DND-41 (cell line): ENCODE measurements around the gene RBM19.

Source experiments
- ATAC-seq: fragments of 200-7000 bp; cut with Tn5 transposase; 3 replicates; pipeline ENCODE4 v1.9.1; 2021; ENCODE audit warnings: low read depth; ENCODE audit not compliant: insufficient read depth
- DNase-seq: peaks from one replicate; pipeline ENCODE4 v3.0.0-alpha.2; 2020
- H2AFZ ChIP-seq: 2 replicates; pipeline ENCODE4 v1.6.0; 2012; ENCODE audit warnings: low read depth, low read length
- H3K27ac ChIP-seq: 2 replicates; pipeline ENCODE4 v1.5.1; 2012; ENCODE audit warnings: low read length, inconsistent platforms
- H3K27me3 ChIP-seq: fragments of 200-600 bp; sonication (generic); 2 replicates; pipeline ENCODE4 v1.6.0; 2012; ENCODE audit warnings: low read length, mild to moderate bottlenecking, inconsistent platforms; ENCODE audit not compliant: insufficient read depth, poor library complexity
- H3K36me3 ChIP-seq: 2 replicates; pipeline ENCODE4 v1.5.1; 2012; ENCODE audit warnings: low read length, inconsistent platforms; ENCODE audit not compliant: insufficient read depth
- H3K4me1 ChIP-seq: 2 replicates; pipeline ENCODE4 v1.5.1; 2012; ENCODE audit warnings: mild to moderate bottlenecking, low read length; ENCODE audit not compliant: insufficient read depth
- H3K4me2 ChIP-seq: 2 replicates; pipeline ENCODE4 v1.6.0; 2012; ENCODE audit warnings: mild to moderate bottlenecking, moderate library complexity, low read length, inconsistent platforms; ENCODE audit not compliant: insufficient read depth
- H3K4me3 ChIP-seq, 2 experiments: fragments of 200-600 bp in 1 of 2; shearing (Covaris generic) in 1 of 2; 2 replicates each; pipeline ENCODE4 v1.5.1; 2012 to 2016; ENCODE audit warnings: inconsistent platforms in 2 of 2, low read length in 2 of 2, mild to moderate bottlenecking in 2 of 2, low read depth in 1 of 2, moderate library complexity in 1 of 2
- H3K79me2 ChIP-seq: 2 replicates; pipeline ENCODE4 v1.6.0; 2012; ENCODE audit warnings: low read length, inconsistent platforms; ENCODE audit not compliant: insufficient read depth
- H3K9ac ChIP-seq: 2 replicates; pipeline ENCODE4 v1.6.0; 2012; ENCODE audit warnings: low read depth, mild to moderate bottlenecking, inconsistent platforms, low read length, moderate library complexity
- H3K9me3 ChIP-seq: 2 replicates; pipeline ENCODE4 v1.5.1; 2012; ENCODE audit warnings: low read length, moderate library complexity, mild to moderate bottlenecking, inconsistent platforms; ENCODE audit not compliant: insufficient read depth, severe bottlenecking
- H4K20me1 ChIP-seq: 2 replicates; pipeline ENCODE4 v1.6.0; 2012; ENCODE audit warnings: low read length; ENCODE audit not compliant: insufficient read depth
- CTCF ChIP-seq: IDR thresholded peaks from 2 replicates; pipeline ENCODE4 v1.5.1; 2012; ENCODE audit warnings: borderline replicate concordance, low read length, moderate library complexity, mild to moderate bottlenecking; ENCODE audit not compliant: poor library complexity, severe bottlenecking; ENCODE audit errors: extremely low read depth
- EZH2 ChIP-seq: IDR thresholded peaks from 3 replicates; pipeline ENCODE4 v1.6.1; 2012; ENCODE audit warnings: borderline replicate concordance, low read depth, mild to moderate bottlenecking, moderate library complexity, low read length, inconsistent platforms; ENCODE audit not compliant: severe bottlenecking

The RBM19 gene

DNA sequence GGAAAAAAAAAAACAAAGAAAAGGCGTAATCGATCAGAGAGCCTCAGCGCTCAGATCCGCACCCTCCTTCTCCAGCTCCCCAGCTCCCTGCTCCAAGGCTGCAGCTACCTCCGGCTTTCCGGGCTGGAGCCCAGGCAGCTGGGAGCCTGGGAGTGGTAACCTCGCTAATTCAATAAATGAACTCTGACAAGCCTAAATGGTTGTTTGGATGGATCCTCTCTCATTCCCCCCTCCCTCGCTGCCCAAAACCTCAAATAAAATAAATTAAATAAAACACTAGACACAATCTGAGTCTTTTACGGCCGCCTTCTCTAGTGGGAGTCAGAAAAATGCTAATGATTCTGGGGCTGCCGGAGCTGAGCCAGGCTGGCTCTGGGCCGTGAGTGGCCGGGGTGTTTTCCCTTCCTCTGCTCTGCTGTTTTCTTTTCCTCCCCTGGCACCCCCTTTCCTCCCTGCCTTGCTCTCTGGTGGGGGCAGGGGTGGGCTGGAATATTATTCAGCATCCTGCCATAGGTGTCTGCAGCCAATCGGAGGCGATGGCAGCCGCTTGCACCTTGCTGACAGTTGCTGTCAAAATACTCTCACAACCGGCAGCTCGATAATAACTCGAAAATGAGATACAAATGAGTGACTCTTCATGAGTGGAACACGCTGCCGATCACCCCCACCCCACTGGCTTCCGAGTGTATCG, 76.1 kb downstream of the RBM19 start:
- no peaks in the 10 kb centered on the region for H3K79me2 ChIP-seq
- DNase-seq, result no peak
- H3K4me2 ChIP-seq, result no peak overlapping the region
- no peak overlapping the region for H3K4me3 ChIP-seq
- no peak for TF ChIP-seq CTCF
- TF ChIP-seq EZH2, result no peak
- no peaks in the 10 kb centered on the region for H3K27me3 ChIP-seq
- no peak overlapping the region for H2AFZ ChIP-seq
- no peak overlapping the region for H3K27ac ChIP-seq
- no peak overlapping the region for H3K9ac ChIP-seq
- no peaks in the 10 kb centered on the region for H4K20me1 ChIP-seq
- no peaks in the 10 kb centered on the region for H3K4me1 ChIP-seq
- H3K9me3 ChIP-seq, result no peaks in the 10 kb centered on the region
- no peak for ATAC-seq
- no peaks in the 10 kb centered on the region; the same call in 1 of the 2 replicates for H3K36me3 ChIP-seq

- TF ChIP-seq EZH2 (no peak), CTCF (no peak)
- Histone ChIP-seq H2AFZ (no peak overlapping the region), H3K4me2 (no peak overlapping the region), H3K79me2 (no peaks in the 10 kb centered on the region), H3K27me3 (no peaks in the 10 kb centered on the region), H3K4me1 (no peaks in the 10 kb centered on the region), H3K27ac (no peak overlapping the region), H3K4me3 (no peak overlapping the region), H3K36me3 (no peaks in the 10 kb centered on the region), H3K9me3 (no peaks in the 10 kb centered on the region), H4K20me1 (no peaks in the 10 kb centered on the region), H3K9ac (no peak overlapping the region)
- ATAC-seq (no peak), DNase-seq (no peak)
Measured at GRCh38 chr12:113889076-113889475, 77.0 kb downstream of the RBM19 start.

DNA sequence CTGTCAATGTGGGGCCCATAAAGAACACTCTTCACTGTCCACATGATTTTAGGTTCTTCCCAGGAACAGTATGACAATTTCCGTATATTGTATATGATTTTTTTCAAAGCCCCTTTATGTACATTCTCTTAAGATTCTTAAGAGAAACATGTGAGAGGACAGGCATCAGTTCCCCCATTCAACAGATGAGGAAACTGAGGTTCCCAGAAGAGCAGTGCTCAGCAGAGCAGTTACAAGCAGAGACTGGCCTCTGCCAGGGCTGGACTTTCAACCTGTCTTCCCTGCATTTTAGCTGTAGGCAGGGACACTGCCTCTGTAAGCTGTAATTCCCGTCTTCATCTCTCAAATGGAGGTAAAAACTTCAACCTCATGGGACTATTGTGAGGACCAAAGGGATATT, 77.7 kb downstream of the RBM19 start:
- Histone ChIP-seq H4K20me1 (no peaks in the 10 kb centered on the region), H3K79me2 (no peaks in the 10 kb centered on the region), H3K4me1 (no peaks in the 10 kb centered on the region), H3K27ac (no peak overlapping the region), H3K4me3 (no peak overlapping the region), H3K36me3 (no peaks in the 10 kb centered on the region), H3K9ac (no peak overlapping the region), H2AFZ (no peak overlapping the region), H3K9me3 (no peaks in the 10 kb centered on the region), H3K4me2 (no peak overlapping the region), H3K27me3 (no peaks in the 10 kb centered on the region)
- TF ChIP-seq CTCF (no peak), EZH2 (no peak)
- ATAC-seq (no peak), DNase-seq (no peak)

GRCh38 chr12:113887906-113888305, 78.2 kb downstream of the RBM19 start:
- Histone ChIP-seq H3K27ac (no peak overlapping the region), H3K9ac (no peak overlapping the region), H3K4me1 (no peaks in the 10 kb centered on the region), H3K27me3 (no peaks in the 10 kb centered on the region), H3K4me3 (no peak overlapping the region), H3K36me3 (no peaks in the 10 kb centered on the region), H3K4me2 (no peak overlapping the region), H4K20me1 (no peaks in the 10 kb centered on the region), H2AFZ (no peak overlapping the region), H3K79me2 (no peaks in the 10 kb centered on the region), H3K9me3 (no peaks in the 10 kb centered on the region)
- ATAC-seq (no peak), DNase-seq (no peak)
- no peak for TF ChIP-seq EZH2
- TF ChIP-seq CTCF, result no peak
